Endothelial cell of umbilical vein (primary cell): Measurements from ENCODE around the gene TPD52L2. TPM values are rescaled to one million over a fixed set of nuclear protein-coding genes. Genes with fewer than 3 reads are reported as not detected.

ENCODE experiments used
- BruUV-seq: library from RNA; stranded (reverse); fragments of 400-500 nt; replicated peaks from 2 replicates; lab custom pipeline; 2021; lab: Mats Ljungman, UMichigan
- CTCF ChIA-PET: fragments of 300-600, 350-600 bp; sonication (Branson Sonifier 250); formaldehyde crosslinking; loops from one replicate; lab custom pipeline; 2021; ENCODE audit warnings: antibody characterized with exemption, inconsistent platforms; lab: Charles Lee
- POLR2A ChIA-PET: fragments of 300-600, 350-600 bp; sonication (Branson Sonifier 250); formaldehyde crosslinking; loops from one replicate; lab custom pipeline; 2021; ENCODE audit warnings: antibody characterized with exemption, inconsistent platforms; lab: Charles Lee
- DNase-seq: peaks from one replicate; pipeline ENCODE4 v3.0.0-alpha.2; 2011; ENCODE audit warnings: low read depth, low spot score
- FAIRE-seq: peaks from 2 replicates; lab custom pipeline; 2011; peaks lifted over from hg19 to GRCh38; lab: Jason Lieb, UNC
- H2AFZ ChIP-seq: 2 replicates; pipeline ENCODE4 v1.6.0; 2012; ENCODE audit warnings: low read depth, low read length, control low read depth, inconsistent platforms
- H3K27ac ChIP-seq: 2 replicates; pipeline ENCODE4 v1.5.1; 2011; ENCODE audit warnings: low read depth, mild to moderate bottlenecking, control low read depth, low read length, moderate library complexity; ENCODE audit not compliant: insufficient read depth
- H3K27me3 ChIP-seq, 2 experiments: 2 replicates each; pipeline versions ENCODE4 v1.6.0 to v1.6.1; 2011; ENCODE audit warnings: low read length in 2 of 2, mixed read lengths in 1 of 2; ENCODE audit not compliant: control insufficient read depth in 2 of 2, insufficient read depth in 2 of 2
- H3K36me3 ChIP-seq, 2 experiments: 2 replicates in 1 of 2; 3 replicates in 1 of 2; pipeline ENCODE4 v1.5.1; 2011; ENCODE audit warnings: low read length in 2 of 2, mild to moderate bottlenecking in 1 of 2, moderate library complexity in 1 of 2; ENCODE audit not compliant: control insufficient read depth in 2 of 2, insufficient read depth in 2 of 2; ENCODE audit errors: extremely low read depth in 1 of 2
- H3K4me1 ChIP-seq: 3 replicates; pipeline ENCODE4 v1.5.1; 2011; ENCODE audit warnings: mild to moderate bottlenecking, low read length; ENCODE audit not compliant: control insufficient read depth, insufficient read depth; ENCODE audit errors: extremely low read depth
- H3K4me2 ChIP-seq: 2 replicates; pipeline ENCODE4 v1.6.1; 2011; ENCODE audit warnings: low read length, control low read depth, mixed read lengths; ENCODE audit not compliant: insufficient read depth
- H3K4me3 ChIP-seq, 3 experiments: fragments of 200-600 bp in 1 of 3; sonication (generic), shearing (Covaris generic) in 1 of 3; replicated peaks in 1 of 3; 2 replicates each; pipeline ENCODE4 v1.5.1; 2011 to 2016; ENCODE audit warnings: control low read depth in 3 of 3, low read length in 3 of 3, mild to moderate bottlenecking in 2 of 3, inconsistent platforms in 1 of 3, low read depth in 1 of 3, moderate library complexity in 1 of 3; ENCODE audit not compliant: insufficient read depth in 1 of 3
- H3K79me2 ChIP-seq: 2 replicates; pipeline ENCODE4 v1.6.0; 2012; ENCODE audit warnings: low read length, inconsistent platforms; ENCODE audit not compliant: control insufficient read depth, insufficient read depth
- H3K9ac ChIP-seq: replicated peaks from 2 replicates; pipeline ENCODE3; 2011; ENCODE audit warnings: low read length, control low read depth; ENCODE audit not compliant: insufficient read depth; ENCODE audit errors: extremely low read depth
- H3K9me1 ChIP-seq: replicated peaks from 3 replicates; pipeline ENCODE4 v1.6.0; 2011; ENCODE audit warnings: mild to moderate bottlenecking, low read length; ENCODE audit not compliant: control insufficient read depth, insufficient read depth; ENCODE audit errors: extremely low read depth
- H3K9me3 ChIP-seq: replicated peaks from 2 replicates; pipeline ENCODE4 v1.5.1; 2012; ENCODE audit warnings: low read length, inconsistent platforms; ENCODE audit not compliant: control insufficient read depth, insufficient read depth
- H4K20me1 ChIP-seq: replicated peaks from 2 replicates; pipeline ENCODE3; 2011; ENCODE audit warnings: mild to moderate bottlenecking, low read length; ENCODE audit not compliant: control insufficient read depth, insufficient read depth; ENCODE audit errors: extremely low read depth
- FOS ChIP-seq: IDR thresholded peaks from 2 replicates; pipeline ENCODE4 v1.6.1; 2011; ENCODE audit warnings: mild to moderate bottlenecking, low read length, moderate library complexity, borderline replicate concordance; ENCODE audit not compliant: insufficient read depth
- GATA2 ChIP-seq: IDR thresholded peaks from 2 replicates; pipeline ENCODE4 v1.7.0; 2011; ENCODE audit warnings: low read depth, mild to moderate bottlenecking, moderate library complexity, mixed read lengths, low read length; ENCODE audit not compliant: insufficient read length, insufficient read depth
- JUN ChIP-seq: IDR thresholded peaks from 2 replicates; pipeline ENCODE4 v1.6.1; 2011; ENCODE audit warnings: borderline replicate concordance, low read depth; ENCODE audit not compliant: insufficient read length, insufficient read depth
- POLR2A ChIP-seq: IDR thresholded peaks from 2 replicates; pipeline ENCODE4 v1.6.1; 2012; ENCODE audit warnings: low read depth, mild to moderate bottlenecking, control low read depth, low read length
- POLR2AphosphoS5 ChIP-seq: IDR thresholded peaks from 2 replicates; pipeline ENCODE4 v1.6.1; 2012; ENCODE audit warnings: low read depth, mild to moderate bottlenecking, control low read depth, low read length, moderate library complexity; ENCODE audit not compliant: insufficient read depth
- dilution Hi-C: fragments of 300-500 bp; cut with MboI; formaldehyde crosslinking; loops from one replicate; pipeline ENCODE4 v1.15.0; 2019; ENCODE audit warnings: low sequenced_read_pairs; ENCODE audit not compliant: extremely low pct_ligation_motif_present
- intact Hi-C: fragments of 100-400 bp; cut with micrococcal nuclease; formaldehyde crosslinking; loops from one replicate; pipeline ENCODE4 v1.10.0; 2022
- polyA plus RNA-seq, 4 experiments: library from polyadenylated mRNA; depleted of rRNA in 3 of 4; stranded (reverse) in 3 of 4; unstranded in 1 of 4; fragments of >200 nt; gene quantifications; 2 replicates each; pipeline versions ENCODE4 v1.2.1 to v1.2.3, GENCODE V29; 2011 to 2012; ENCODE audit warnings: missing spikeins in 1 of 4
- total RNA-seq: library from RNA; stranded (reverse); gene quantifications from 2 replicates; pipeline ENCODE4 v1.2.3, GENCODE V29; 2021
- TF ChIP-seq, protein P1 (sequence below): IDR thresholded peaks from 2 replicates; pipeline ENCODE4 v1.6.1; 2011; ENCODE audit not compliant: insufficient read depth, insufficient read length
- TF ChIP-seq, protein P2 (sequence below), 2 donors: IDR thresholded peaks; 1 replicate in 1 of 2; 2 replicates in 1 of 2; pipeline ENCODE4 v1.5.1; 2011; ENCODE audit warnings: low read length in 2 of 2, mild to moderate bottlenecking in 2 of 2, moderate library complexity in 2 of 2, control low read depth in 1 of 2, inconsistent platforms in 1 of 2, low read depth in 1 of 2; ENCODE audit not compliant: insufficient read depth in 1 of 2; ENCODE audit errors: extremely low read depth in 1 of 2

The TPD52L2 gene
- total and polyA plus RNA-seq, 2 donors (not counting 3 experiments of a cell fraction or from before 2014, with no cell fraction given) = 123 to 142 TPM

DNA sequence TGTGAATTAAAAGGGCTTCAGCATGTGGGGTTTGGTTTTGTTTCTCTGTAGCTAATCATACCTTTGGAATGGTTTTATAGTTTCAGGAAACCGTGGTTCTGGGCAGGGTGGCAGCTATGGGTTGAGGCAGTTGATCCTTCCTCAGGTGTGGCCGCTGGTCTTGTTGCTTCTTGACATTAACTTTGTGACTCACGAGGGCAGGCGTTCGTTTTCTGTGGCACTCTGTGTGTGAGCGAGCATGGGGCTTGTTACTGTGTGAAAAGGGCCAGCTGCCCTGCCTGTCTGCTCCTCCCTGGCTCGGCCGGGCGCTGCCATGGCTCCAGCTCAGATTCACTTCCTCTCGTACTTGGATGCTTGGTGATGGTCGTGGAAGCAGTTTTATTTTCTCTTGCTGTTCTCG is 46.1 kb downstream of the TPD52L2 start:
- H3K27me3 ChIP-seq = no peaks in the 10 kb centered on the region
- no peak overlapping the region for H3K27ac ChIP-seq
- no peaks in the 10 kb centered on the region for H3K9me3 ChIP-seq
- BruUV-seq = no TSS peak
- H3K4me2 ChIP-seq = no peak overlapping the region
- ChIA-PET POLR2A (interaction anchor here (0.7 kb wide), 1 partner anchor 346 kb away, joined by 3 read pairs; no protein-coding TSS in a partner anchor), CTCF (interaction anchor here (0.8 to 4.2 kb wide), 4 partner anchors 15 to 63 kb away, joined by 3 to 24 read pairs (median 4); partner anchors contain the start of gene UCKL1)
- no peak overlapping the region for H2AFZ ChIP-seq
- H3K4me1 ChIP-seq = no peaks in the 10 kb centered on the region
- TF ChIP-seq JUN = no peak
- no peak for TF ChIP-seq FOS
- TF ChIP-seq, protein P1, sequence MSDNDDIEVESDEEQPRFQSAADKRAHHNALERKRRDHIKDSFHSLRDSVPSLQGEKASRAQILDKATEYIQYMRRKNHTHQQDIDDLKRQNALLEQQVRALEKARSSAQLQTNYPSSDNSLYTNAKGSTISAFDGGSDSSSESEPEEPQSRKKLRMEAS = no peak
- TF ChIP-seq, protein P2, sequence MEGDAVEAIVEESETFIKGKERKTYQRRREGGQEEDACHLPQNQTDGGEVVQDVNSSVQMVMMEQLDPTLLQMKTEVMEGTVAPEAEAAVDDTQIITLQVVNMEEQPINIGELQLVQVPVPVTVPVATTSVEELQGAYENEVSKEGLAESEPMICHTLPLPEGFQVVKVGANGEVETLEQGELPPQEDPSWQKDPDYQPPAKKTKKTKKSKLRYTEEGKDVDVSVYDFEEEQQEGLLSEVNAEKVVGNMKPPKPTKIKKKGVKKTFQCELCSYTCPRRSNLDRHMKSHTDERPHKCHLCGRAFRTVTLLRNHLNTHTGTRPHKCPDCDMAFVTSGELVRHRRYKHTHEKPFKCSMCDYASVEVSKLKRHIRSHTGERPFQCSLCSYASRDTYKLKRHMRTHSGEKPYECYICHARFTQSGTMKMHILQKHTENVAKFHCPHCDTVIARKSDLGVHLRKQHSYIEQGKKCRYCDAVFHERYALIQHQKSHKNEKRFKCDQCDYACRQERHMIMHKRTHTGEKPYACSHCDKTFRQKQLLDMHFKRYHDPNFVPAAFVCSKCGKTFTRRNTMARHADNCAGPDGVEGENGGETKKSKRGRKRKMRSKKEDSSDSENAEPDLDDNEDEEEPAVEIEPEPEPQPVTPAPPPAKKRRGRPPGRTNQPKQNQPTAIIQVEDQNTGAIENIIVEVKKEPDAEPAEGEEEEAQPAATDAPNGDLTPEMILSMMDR (IDR thresholded peaks at IDR 0.05; ENCODE audit: extremely low read depth in 1 of 2, insufficient read depth in 1 of 2, low read depth in 1 of 2, low read length in 2 of 2) = no peak
- TF ChIP-seq GATA2 = no peak
- TF ChIP-seq POLR2A = no peak
- TF ChIP-seq POLR2AphosphoS5 = no peak
- no peaks in the 10 kb centered on the region for H3K9me1 ChIP-seq
- no peak overlapping the region for H3K4me3 ChIP-seq
- H3K36me3 ChIP-seq = peaks cover 0 to 2% of the 10 kb centered on the region in 2 experiments
- intact Hi-C loops (no loop called here), dilution Hi-C loops (no loop called here)
- H3K79me2 ChIP-seq = peaks cover 97% of the 10 kb centered on the region
- peaks cover 4% of the 10 kb centered on the region for H4K20me1 ChIP-seq
- DNase-seq = no peak
- peak; percentile 35 for FAIRE-seq
- no peak overlapping the region for H3K9ac ChIP-seq
